DOHH2 (cell line): Measurements from ENCODE around the gene AIG1.

Source experiments
- CTCF ChIP-seq: fragments of 200-600 bp; sonication (generic); IDR thresholded peaks from one replicate; pipeline ENCODE4 v1.5.1; 2014; ENCODE audit warnings: antibody characterized with exemption, mild to moderate bottlenecking, low read depth, low read length; ENCODE audit not compliant: poor library complexity, severe bottlenecking
- EZH2phosphoT487 ChIP-seq: fragments of 200-600 bp; sonication (generic); IDR thresholded peaks from 2 replicates; pipeline ENCODE4 v1.6.1; 2017; ENCODE audit warnings: borderline replicate concordance, mild to moderate bottlenecking, antibody characterized with exemption, low read length, moderate library complexity, mixed read lengths

DNA sequence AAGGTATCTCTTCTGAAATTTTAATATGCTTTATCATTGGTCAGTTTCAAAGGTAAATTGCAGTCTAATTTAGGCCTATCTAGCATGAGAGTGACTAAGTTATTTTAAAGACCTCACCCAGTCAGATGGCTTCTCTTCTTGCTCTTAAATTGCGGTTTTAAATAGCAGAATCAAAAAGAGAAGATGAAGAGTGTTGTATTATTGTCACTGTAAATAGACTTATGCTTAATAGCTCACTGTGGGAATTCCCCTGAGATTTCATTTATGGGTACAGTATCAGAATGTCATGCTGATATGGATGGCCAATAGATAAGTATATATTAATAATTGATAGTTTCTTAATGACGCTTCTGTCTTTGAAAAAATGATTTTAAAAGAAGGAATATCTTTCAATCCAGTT, 35.7 kb downstream of the AIG1 start:
- TF ChIP-seq CTCF: no peak
- TF ChIP-seq EZH2phosphoT487: no peak
